Activated CD8-positive, alpha-beta memory T cell treated with anti-CD3 and anti-CD28 coated beads, Interleukin-2, amount 10 ng/mL, durations not matched to agents 7 days and 5 days (primary cell): Measurements from ENCODE around the gene PSMB8. TPM values are rescaled to one million over a fixed set of nuclear protein-coding genes. Genes with fewer than 3 reads are reported as not detected.

ENCODE experiments used
- ATAC-seq: fragments of 150-1000 bp; cut with Tn5 transposase; one replicate; pipeline ENCODE4 v1.10.0; 2021; ENCODE audit warnings: moderate library complexity
- CTCF ChIA-PET: fragments of 350-600 bp; sonication (Branson Sonifier 250); formaldehyde crosslinking; loops from one replicate; lab custom pipeline; 2021; ENCODE audit warnings: antibody characterized with exemption; lab: Charles Lee
- DNase-seq: peaks from one replicate; pipeline ENCODE4 v3.0.0-alpha.2; 2020
- H3K27ac Mint-ChIP-seq: one replicate; pipeline ENCODE4 v1.8.0; 2021; ENCODE audit warnings: mild to moderate bottlenecking, mixed read lengths
- H3K27me3 Mint-ChIP-seq: one replicate; pipeline ENCODE4 v1.8.0; 2021; ENCODE audit warnings: mixed read lengths
- H3K36me3 Mint-ChIP-seq: one replicate; pipeline ENCODE4 v1.8.0; 2021; ENCODE audit warnings: mild to moderate bottlenecking, mixed read lengths
- H3K4me1 Mint-ChIP-seq: one replicate; pipeline ENCODE4 v1.8.0; 2021; ENCODE audit warnings: mixed read lengths
- H3K4me3 Mint-ChIP-seq: one replicate; pipeline ENCODE4 v1.8.0; 2021; ENCODE audit warnings: mild to moderate bottlenecking, moderate library complexity, mixed read lengths
- H3K9me3 Mint-ChIP-seq: one replicate; pipeline ENCODE4 v1.8.0; 2022; ENCODE audit warnings: low read depth, mixed read lengths
- total RNA-seq, 2 experiments: library from RNA; stranded (reverse); gene quantifications; one replicate each; pipeline ENCODE4 v1.2.3, GENCODE V29; 2021

Gene PSMB8
- total RNA-seq, 2 experiments from 2014 or later: 461 to 464 TPM

DNA sequence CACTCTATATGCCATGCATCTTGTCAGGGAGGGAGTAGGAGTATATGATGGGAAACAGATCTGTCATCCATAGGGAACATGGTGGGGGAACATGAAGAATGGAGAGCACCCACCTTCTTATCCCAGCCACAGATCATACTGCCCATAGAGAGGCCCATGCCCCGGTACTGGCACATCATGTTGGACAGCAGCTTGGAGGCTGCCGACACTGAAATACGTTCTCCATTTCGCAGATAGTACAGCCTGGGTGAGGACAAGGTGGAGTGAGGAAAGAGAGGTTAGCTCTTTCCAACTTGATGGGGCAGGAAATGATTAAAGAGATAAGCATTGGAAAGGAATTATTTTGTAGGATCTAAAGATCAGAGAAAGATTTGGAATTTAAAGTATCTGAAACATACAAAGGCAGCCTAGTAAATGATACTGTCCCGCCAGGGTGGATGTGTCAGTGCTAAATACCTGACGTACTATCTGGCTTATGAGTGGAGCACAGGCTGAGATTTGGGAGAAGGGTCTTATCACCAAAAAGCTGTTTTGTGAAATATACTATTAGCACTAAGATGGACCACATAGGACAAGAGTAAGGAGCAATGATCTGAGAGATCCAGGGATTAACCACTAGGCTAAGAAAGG is 1.7 kb downstream of the PSMB8 start:
- Mint-ChIP-seq H3K4me3 (peak overlapping the region; percentile 86), H3K9me3 (no peaks in the 10 kb centered on the region), H3K27me3 (no peaks in the 10 kb centered on the region), H3K4me1 (peaks cover 52% of the 10 kb centered on the region), H3K36me3 (peaks cover 70% of the 10 kb centered on the region), H3K27ac (peak overlapping the region; percentile 95)
- DNase-seq: no peak
- CTCF ChIA-PET: interaction anchor here (1.5 to 11.5 kb wide), 5 partner anchors 8 to 142 kb away, joined by 5 to 318 read pairs (median 62); partner anchors contain the start of genes BRD2, PSMB9 and TAP1
- ATAC-seq: no peak

DNA sequence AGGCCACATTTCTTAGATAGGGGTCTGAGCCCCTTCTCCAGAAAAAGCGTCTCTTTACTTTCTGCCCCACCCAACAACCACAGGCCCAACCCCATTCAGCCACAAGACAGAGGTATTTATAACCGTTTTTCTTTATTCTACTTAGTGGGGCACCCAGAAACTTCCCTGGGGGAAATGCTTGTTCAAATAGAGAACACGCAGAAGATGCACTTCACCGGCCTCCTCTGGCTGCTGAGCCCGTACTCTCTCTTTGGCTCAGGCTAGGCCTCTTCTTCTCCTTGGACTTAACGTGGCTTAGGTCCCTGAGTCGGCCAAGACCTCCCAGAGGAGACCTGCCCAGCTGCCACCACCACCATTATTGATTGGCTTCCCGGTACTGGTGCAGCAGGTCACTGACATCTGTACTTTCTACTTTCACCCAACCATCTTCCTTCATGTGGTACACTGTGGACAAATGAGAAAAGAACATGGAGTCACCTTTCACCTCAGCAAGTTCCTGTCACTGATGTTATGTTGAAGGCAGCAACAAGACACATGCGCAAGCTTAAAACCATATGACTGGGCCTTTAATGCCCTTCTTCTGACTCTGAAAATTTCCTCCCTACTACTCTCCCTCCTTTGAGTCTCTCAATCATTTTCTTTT is 3.1 kb downstream of the PSMB8 start:
- CTCF ChIA-PET: interaction anchor here (0.9 to 11.5 kb wide), 7 partner anchors 10 to 143 kb away, joined by 3 to 318 read pairs (median 17); partner anchors contain the start of genes BRD2, PSMB9 and TAP1
- Mint-ChIP-seq H3K27me3 (no peaks in the 10 kb centered on the region), H3K27ac (peak overlapping the region; percentile 95), H3K36me3 (peaks cover 71% of the 10 kb centered on the region), H3K4me3 (peak overlapping the region; percentile 86), H3K9me3 (no peaks in the 10 kb centered on the region), H3K4me1 (peaks cover 58% of the 10 kb centered on the region)
- ATAC-seq (peak; percentile 3), DNase-seq (peak; percentile 87)

- Mint-ChIP-seq H3K36me3 (peaks cover 71% of the 10 kb centered on the region), H3K4me3 (no peak overlapping the region), H3K4me1 (peaks cover 67% of the 10 kb centered on the region), H3K9me3 (no peaks in the 10 kb centered on the region), H3K27ac (peak overlapping the region; percentile 95), H3K27me3 (no peaks in the 10 kb centered on the region)
- DNase-seq: no peak
- no peak for ATAC-seq
- CTCF ChIA-PET: interaction anchor here (1.0 to 11.5 kb wide), 22 partner anchors 11 to 660 kb away, joined by 3 to 318 read pairs (median 8); partner anchors contain the start of genes BRD2, HLA-DMA, PSMB9 and TAP1
These were observed 4.5 kb downstream of the PSMB8 start for GRCh38 chr6:32839356-32839755.

DNA sequence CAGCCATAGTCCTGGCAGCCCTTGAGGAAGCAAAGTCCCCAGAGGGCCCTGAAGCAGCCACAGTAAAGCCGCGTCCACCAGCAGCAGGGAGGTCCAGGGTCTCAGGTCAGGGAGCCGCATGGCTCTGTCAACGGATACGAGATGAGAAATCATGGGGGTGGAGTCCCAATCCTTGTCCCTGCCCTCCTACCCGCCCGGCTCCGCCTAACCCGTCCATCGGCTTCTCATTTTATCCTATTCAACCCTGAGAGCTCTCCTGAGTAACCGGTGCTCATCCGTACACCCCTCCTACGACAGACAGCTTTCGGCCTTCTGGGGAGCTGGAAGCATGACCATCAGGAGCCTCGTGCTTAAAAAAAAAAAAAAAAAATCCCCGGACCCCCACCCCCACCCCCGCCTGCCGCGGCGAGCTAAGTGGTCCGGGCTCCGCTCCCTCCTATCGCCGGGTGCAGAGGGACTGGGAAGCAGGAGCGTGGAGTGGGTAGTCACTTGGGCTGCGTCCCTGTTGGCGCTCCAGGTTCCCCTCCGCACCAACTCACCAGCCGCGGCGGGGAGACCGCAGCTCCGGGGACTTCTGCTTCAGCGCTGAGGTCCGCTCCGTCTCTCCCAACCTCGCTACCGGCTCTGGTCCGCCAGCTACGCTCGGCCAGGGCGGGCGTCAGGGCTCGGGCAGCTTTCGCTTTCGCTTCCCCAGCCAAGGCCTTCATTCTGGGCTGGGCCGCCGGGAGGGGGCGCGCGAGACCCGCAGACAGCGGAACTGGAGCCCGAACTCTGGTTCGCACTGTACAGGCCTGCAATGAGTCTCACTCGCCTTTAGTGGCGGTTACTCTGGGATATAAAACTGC is 5.5 kb downstream of the PSMB8 start, which contains the start of gene TAP2:
TSS of gene TAP2 (minus strand) at position 626 of the 845 bp plus-strand sequence. CDS start at position 120, 506 bp downstream.
- CTCF ChIA-PET: interaction anchor here (0.6 to 11.5 kb wide), 41 partner anchors 10 to 659 kb away, joined by 3 to 318 read pairs (median 5); partner anchors contain the start of genes BRD2, HLA-DMA, HLA-DPB1 and PSMB9
- H3K27me3 Mint-ChIP-seq: no peaks in the 10 kb centered on the region

DNA sequence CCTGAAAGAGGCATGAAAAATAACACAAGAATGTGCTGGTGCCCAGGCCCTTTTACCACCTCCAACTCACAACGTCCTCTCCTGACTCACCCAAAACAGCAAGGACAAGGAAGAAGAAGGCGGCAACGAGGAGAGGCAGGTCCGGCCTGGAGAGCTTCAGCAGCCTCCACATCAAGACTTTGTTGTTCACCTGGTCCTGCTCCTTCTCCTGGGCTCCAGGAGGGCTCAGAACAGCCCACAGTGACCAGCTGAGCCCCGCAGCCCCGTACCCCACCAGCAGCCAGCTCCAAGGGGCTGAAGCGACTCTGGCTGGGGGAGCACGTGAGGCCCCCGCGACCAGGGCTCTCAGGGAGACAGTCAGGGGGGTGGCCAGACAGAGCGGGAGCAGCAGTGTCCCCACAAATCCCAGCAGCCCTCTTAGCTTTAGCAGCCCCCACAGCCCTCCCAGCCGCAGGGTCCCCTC is 6.2 kb downstream of the PSMB8 start:
- no peak for ATAC-seq
- CTCF ChIA-PET: interaction anchor here (0.8 to 11.5 kb wide), 29 partner anchors 9 to 642 kb away, joined by 3 to 318 read pairs (median 6); partner anchors contain the start of genes BRD2, HLA-DMA, HLA-DPB1 and PSMB9
- no peaks in the 10 kb centered on the region for H3K9me3 Mint-ChIP-seq
- H3K4me3 Mint-ChIP-seq: peak overlapping the region; percentile 94
- H3K27ac Mint-ChIP-seq: peak overlapping the region; percentile 95
- H3K36me3 Mint-ChIP-seq: peaks cover 77% of the 10 kb centered on the region
- H3K4me1 Mint-ChIP-seq: peaks cover 83% of the 10 kb centered on the region
- H3K27me3 Mint-ChIP-seq: no peaks in the 10 kb centered on the region
- no peak for DNase-seq

More for the DNA sequence above, 5.5 kb downstream of the PSMB8 start, which contains the start of gene TAP2:
- peak within 1 kb of the TSS; percentile 95 for H3K27ac Mint-ChIP-seq
- H3K4me3 Mint-ChIP-seq: peak within 1 kb of the TSS; percentile 94
- DNase-seq (peak; percentile 98), ATAC-seq (peak; percentile 82)
- H3K36me3 Mint-ChIP-seq: peaks cover 77% of the 10 kb centered on the region
- H3K9me3 Mint-ChIP-seq: no peaks in the 10 kb centered on the region
- H3K4me1 Mint-ChIP-seq: peaks cover 77% of the 10 kb centered on the region

DNA sequence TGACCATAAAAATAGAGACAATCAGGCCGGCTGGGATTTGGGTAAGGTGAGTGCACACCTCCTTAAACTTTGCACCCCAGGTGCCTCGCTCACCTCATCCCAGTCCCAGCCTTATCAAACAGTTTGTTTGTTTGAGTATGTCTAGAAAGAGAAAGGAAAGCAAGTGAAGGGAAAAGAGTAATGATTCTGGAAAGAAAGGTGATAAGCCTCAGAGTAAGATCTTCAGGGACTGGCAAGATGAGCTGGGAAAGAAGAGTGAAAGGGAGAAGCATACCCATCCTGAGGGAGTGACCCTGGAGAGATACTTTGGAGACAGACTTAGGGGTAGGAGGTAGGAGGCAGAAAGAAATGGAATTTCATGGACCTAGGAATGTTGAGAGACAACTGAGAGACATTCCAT is 7.0 kb downstream of the PSMB8 start:
- no peak for ATAC-seq
- no peaks in the 10 kb centered on the region for H3K9me3 Mint-ChIP-seq
- CTCF ChIA-PET: interaction anchor here (0.8 to 11.5 kb wide), 4 partner anchors 9 to 43 kb away, joined by 3 to 318 read pairs (median 154); partner anchors contain the start of genes PSMB9 and TAP1
- no peaks in the 10 kb centered on the region for H3K27me3 Mint-ChIP-seq
- no peak for DNase-seq
- H3K36me3 Mint-ChIP-seq: peaks cover 74% of the 10 kb centered on the region
- H3K4me1 Mint-ChIP-seq: peaks cover 85% of the 10 kb centered on the region
- peak overlapping the region; percentile 95 for H3K27ac Mint-ChIP-seq
- H3K4me3 Mint-ChIP-seq: peak overlapping the region; percentile 94

GRCh38 chr6:32835167-32835893 is 8.5 kb downstream of the PSMB8 start:
- Mint-ChIP-seq H3K27me3 (no peaks in the 10 kb centered on the region), H3K27ac (peak overlapping the region; percentile 26), H3K4me1 (peaks cover 80% of the 10 kb centered on the region), H3K4me3 (peak overlapping the region; percentile 34), H3K9me3 (no peaks in the 10 kb centered on the region), H3K36me3 (peaks cover 75% of the 10 kb centered on the region)
- CTCF ChIA-PET: interaction anchor here (0.6 to 3.1 kb wide), 3 partner anchors 33 to 149 kb away, joined by 3 to 16 read pairs (median 3); no protein-coding TSS in a partner anchor
- no peak for DNase-seq
- no peak for ATAC-seq

DNA sequence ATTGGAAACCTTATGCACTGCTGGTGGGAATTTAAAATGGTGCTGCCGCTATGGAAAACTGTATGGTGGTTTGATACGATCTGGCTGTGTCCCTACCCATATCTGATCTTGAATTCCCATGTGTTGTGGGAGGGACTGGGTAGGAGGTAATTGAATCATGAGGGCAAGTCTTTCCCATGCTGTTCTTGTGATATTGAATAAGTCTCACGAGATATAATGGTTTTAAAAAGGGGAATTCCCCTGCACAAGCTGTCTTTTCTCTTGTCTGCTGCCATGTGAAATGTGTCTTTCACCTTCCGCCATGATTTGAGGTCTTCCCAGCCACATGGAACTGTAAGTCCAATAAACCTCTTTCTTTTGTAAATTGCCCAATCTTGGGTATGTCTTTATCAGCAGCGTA is 10.2 kb downstream of the PSMB8 start:
- no peaks in the 10 kb centered on the region for H3K9me3 Mint-ChIP-seq
- CTCF ChIA-PET: interaction anchor here (3.1 kb wide), 1 partner anchor 34 kb away, joined by 16 read pairs; no protein-coding TSS in a partner anchor
- peaks cover 84% of the 10 kb centered on the region for H3K36me3 Mint-ChIP-seq
- no peak overlapping the region for H3K27ac Mint-ChIP-seq
- ATAC-seq: no peak
- no peaks in the 10 kb centered on the region for H3K27me3 Mint-ChIP-seq
- no peak for DNase-seq
- no peak overlapping the region for H3K4me3 Mint-ChIP-seq
- H3K4me1 Mint-ChIP-seq: peaks cover 73% of the 10 kb centered on the region

DNA sequence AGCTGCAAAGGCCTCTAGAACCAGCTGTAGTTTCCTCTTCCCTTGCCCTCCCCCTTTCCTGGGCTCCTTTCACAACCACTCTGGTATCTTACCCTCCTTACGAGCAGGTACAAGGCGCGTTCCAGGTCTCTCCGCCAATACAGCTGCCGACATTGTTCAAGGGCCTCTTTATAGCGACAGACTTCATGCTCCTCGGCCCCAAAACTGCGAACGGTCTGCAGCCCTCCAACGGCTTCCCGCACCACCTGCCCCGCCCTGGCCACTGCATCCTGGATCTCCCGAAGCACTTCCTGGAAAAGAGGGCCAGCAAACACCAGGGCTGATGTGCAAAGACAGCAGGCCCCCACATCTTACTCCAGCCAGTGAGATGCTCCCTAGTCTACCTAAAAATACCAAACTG is 11.3 kb downstream of the PSMB8 start:
- Mint-ChIP-seq H3K36me3 (peaks cover 92% of the 10 kb centered on the region), H3K9me3 (no peaks in the 10 kb centered on the region), H3K27me3 (no peaks in the 10 kb centered on the region), H3K4me3 (no peak overlapping the region), H3K27ac (no peak overlapping the region), H3K4me1 (peaks cover 81% of the 10 kb centered on the region)
- DNase-seq (no peak), ATAC-seq (no peak)
- CTCF ChIA-PET: interaction anchor here (0.9 to 1.5 kb wide), 3 partner anchors 11 to 152 kb away, joined by 3 to 5 read pairs (median 4); no protein-coding TSS in a partner anchor

- DNase-seq (no peak), ATAC-seq (no peak)
- H3K4me1 Mint-ChIP-seq: peaks cover 73% of the 10 kb centered on the region
- H3K4me3 Mint-ChIP-seq: no peak overlapping the region
- no peak overlapping the region for H3K27ac Mint-ChIP-seq
- CTCF ChIA-PET: interaction anchor here (1.6 kb wide), 1 partner anchor 37 kb away, joined by 6 read pairs; no protein-coding TSS in a partner anchor
- no peaks in the 10 kb centered on the region for H3K9me3 Mint-ChIP-seq
- peaks cover 79% of the 10 kb centered on the region for H3K36me3 Mint-ChIP-seq
- no peaks in the 10 kb centered on the region for H3K27me3 Mint-ChIP-seq
These were observed 12.9 kb downstream of the PSMB8 start for GRCh38 chr6:32830936-32831335.

DNA sequence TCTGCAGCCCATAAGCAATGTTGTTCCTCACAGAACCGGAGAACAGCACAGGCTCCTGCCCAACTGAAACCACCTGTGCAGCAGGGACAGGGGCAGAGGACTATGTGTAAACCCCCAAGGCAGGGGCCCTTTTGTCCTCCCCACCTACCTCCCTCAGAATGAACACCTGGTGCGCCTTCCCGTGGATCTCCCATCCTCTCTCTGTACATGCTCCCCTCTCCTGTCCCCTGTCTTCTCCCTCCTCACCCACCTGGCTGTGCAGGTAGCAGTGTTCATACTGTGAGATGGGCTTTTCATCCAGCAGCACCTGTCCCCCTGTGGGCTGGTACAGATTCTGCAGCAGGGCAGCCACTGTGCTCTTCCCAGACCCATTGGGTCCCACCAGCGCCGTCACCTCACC is 13.8 kb downstream of the PSMB8 start:
- no peaks in the 10 kb centered on the region for H3K9me3 Mint-ChIP-seq
- CTCF ChIA-PET: interaction anchor here (1.6 to 3.1 kb wide), 2 partner anchors 8 to 38 kb away, joined by 6 to 20 read pairs; partner anchors contain the start of gene TAP2
- no peaks in the 10 kb centered on the region for H3K27me3 Mint-ChIP-seq
- peaks cover 64% of the 10 kb centered on the region for H3K4me1 Mint-ChIP-seq
- ATAC-seq (no peak), DNase-seq (no peak)
- no peak overlapping the region for H3K27ac Mint-ChIP-seq
- H3K4me3 Mint-ChIP-seq: no peak overlapping the region
- H3K36me3 Mint-ChIP-seq: peaks cover 70% of the 10 kb centered on the region

DNA sequence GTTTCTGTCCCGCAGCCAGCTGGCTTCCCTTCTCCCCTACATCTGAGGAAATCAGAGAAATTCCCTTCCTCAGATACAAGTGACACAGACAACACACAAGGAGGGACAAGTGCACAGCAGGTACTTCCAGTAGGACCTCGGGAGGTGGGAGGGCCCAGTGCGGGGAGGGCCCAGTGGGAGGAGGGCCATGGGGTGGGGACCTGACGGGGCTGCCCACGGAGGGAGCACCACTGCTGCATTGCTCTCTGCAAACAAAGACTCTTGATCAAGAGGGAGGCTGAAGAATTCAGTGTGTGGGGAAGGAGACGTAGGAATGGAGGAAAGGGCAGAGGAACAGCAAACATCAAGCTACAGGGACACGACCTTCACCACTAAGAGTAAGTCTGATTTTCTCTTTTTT is 14.4 kb downstream of the PSMB8 start:
- CTCF ChIA-PET: interaction anchor here (1.2 to 3.1 kb wide), 3 partner anchors 8 to 39 kb away, joined by 4 to 20 read pairs (median 8); partner anchors contain the start of gene TAP2
- Mint-ChIP-seq H3K36me3 (peaks cover 65% of the 10 kb centered on the region), H3K4me1 (peaks cover 58% of the 10 kb centered on the region), H3K27me3 (no peaks in the 10 kb centered on the region), H3K4me3 (no peak overlapping the region), H3K27ac (no peak overlapping the region), H3K9me3 (no peaks in the 10 kb centered on the region)
- ATAC-seq (no peak), DNase-seq (no peak)
